Measurements from ENCODE around the gene WEE2. TPM values are rescaled to one million over a fixed set of nuclear protein-coding genes. Genes with fewer than 3 reads are reported as not detected.

The WEE2 gene
- total RNA-seq, 2 experiments from 2014 or later = not detected

DNA sequence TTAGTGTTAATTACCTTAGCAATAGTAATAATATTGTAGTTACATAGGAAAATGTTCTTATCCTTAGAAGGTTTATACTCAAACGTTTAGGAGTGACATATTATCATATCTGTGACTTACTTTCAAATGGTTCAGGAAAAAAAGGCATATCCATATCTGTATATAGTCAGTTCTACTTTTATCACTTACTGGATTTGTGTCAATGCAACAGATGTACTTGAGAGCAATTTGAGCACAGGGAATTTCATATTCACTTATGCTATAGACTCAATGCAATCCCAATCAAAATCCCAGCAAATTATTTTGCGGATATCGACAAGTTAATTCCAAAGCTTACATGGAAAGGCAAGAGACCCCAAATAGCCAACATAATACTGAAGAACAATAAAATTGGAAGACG, 16.2 kb upstream of the WEE2 start:
- peaks cover 5% of the 10 kb centered on the region for H3K36me3 Mint-ChIP-seq (ENCODE audit: low read depth)
- ATAC-seq = no peak
- peaks cover 17% of the 10 kb centered on the region for H3K4me1 Mint-ChIP-seq
- H3K4me3 Mint-ChIP-seq = no peak overlapping the region
- ChIA-PET POLR2A (no interaction called here), CTCF (no interaction called here)
- H3K9me3 Mint-ChIP-seq (ENCODE audit: low read depth) = no peaks in the 10 kb centered on the region
- intact Hi-C loops (cut with DNase I, micrococcal nuclease) = no loop called here
- DNase-seq = no peak
- no peak overlapping the region for H3K27ac Mint-ChIP-seq
- no peaks in the 10 kb centered on the region for H3K27me3 Mint-ChIP-seq

- no peaks in the 10 kb centered on the region for H3K27me3 Mint-ChIP-seq
- H3K9me3 Mint-ChIP-seq (ENCODE audit: low read depth) = no peaks in the 10 kb centered on the region
- ChIA-PET POLR2A (no interaction called here), CTCF (no interaction called here)
- DNase-seq (no peak), ATAC-seq (no peak)
- no peak overlapping the region for H3K27ac Mint-ChIP-seq
- intact Hi-C loops (cut with DNase I, micrococcal nuclease) = no loop called here
- H3K4me1 Mint-ChIP-seq = peaks cover 28% of the 10 kb centered on the region
- peaks cover 4% of the 10 kb centered on the region for H3K36me3 Mint-ChIP-seq (ENCODE audit: low read depth)
- H3K4me3 Mint-ChIP-seq = no peak overlapping the region
These were observed 15.1 kb upstream of the WEE2 start for GRCh38 chr7:141693082-141693481.

GRCh38 chr7:141695803-141696289, 12.3 kb upstream of the WEE2 start:
- Mint-ChIP-seq H3K27me3 (no peaks in the 10 kb centered on the region), H3K9me3 (ENCODE audit: low read depth) (no peaks in the 10 kb centered on the region), H3K27ac (no peak overlapping the region), H3K4me3 (no peak overlapping the region), H3K4me1 (peaks cover 54% of the 10 kb centered on the region), H3K36me3 (ENCODE audit: low read depth) (peaks cover 4% of the 10 kb centered on the region)
- ChIA-PET CTCF (interaction anchor here (0.9 kb wide), 1 partner anchor 42 kb away, joined by 4 read pairs; the partner anchor contains the start of gene SSBP1), POLR2A (no interaction called here)
- intact Hi-C loops (cut with DNase I, micrococcal nuclease) = no loop called here
- ATAC-seq = no peak
- DNase-seq = no peak

DNA sequence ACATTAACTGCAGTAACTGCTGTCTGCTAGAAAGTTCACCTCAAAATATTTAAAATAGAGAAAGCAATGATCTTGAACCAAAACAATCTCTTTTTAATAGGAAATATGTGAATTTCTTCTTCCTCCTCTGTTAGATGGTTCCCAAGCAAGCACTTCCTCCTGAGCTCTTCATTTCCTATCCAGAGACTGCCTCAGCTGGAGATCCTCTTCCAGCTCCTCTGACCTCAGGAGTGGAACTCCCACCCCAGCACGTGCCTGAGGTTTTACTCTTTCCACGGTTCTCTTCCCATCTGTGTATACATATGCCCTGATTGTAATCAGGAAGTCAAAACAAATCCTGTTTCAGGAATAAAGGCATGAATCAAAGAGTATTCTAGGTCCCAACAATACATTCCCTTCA, 11.8 kb upstream of the WEE2 start:
- Mint-ChIP-seq H3K4me1 (peaks cover 56% of the 10 kb centered on the region), H3K27ac (no peak overlapping the region), H3K4me3 (no peak overlapping the region), H3K36me3 (ENCODE audit: low read depth) (peaks cover 4% of the 10 kb centered on the region), H3K9me3 (ENCODE audit: low read depth) (no peaks in the 10 kb centered on the region), H3K27me3 (no peaks in the 10 kb centered on the region)
- ChIA-PET CTCF (interaction anchor here (0.9 kb wide), 1 partner anchor 41 kb away, joined by 4 read pairs; the partner anchor contains the start of gene SSBP1), POLR2A (no interaction called here)
- ATAC-seq (no peak), DNase-seq (no peak)
- intact Hi-C loops (cut with DNase I, micrococcal nuclease) = no loop called here

GRCh38 chr7:141697211-141697871, 10.8 kb upstream of the WEE2 start:
- DNase-seq (no peak), ATAC-seq (no peak)
- H3K36me3 Mint-ChIP-seq (ENCODE audit: low read depth) = peaks cover 4% of the 10 kb centered on the region
- CTCF ChIA-PET = no interaction called here
- intact Hi-C loops (cut with DNase I, micrococcal nuclease) = no loop called here
- no peaks in the 10 kb centered on the region for H3K9me3 Mint-ChIP-seq (ENCODE audit: low read depth)
- H3K27me3 Mint-ChIP-seq = no peaks in the 10 kb centered on the region
- POLR2A ChIA-PET = interaction anchor here (0.8 kb wide), 1 partner anchor 43 kb away, joined by 3 read pairs; no protein-coding TSS in a partner anchor
- H3K4me3 Mint-ChIP-seq = no peak overlapping the region
- H3K27ac Mint-ChIP-seq = no peak overlapping the region
- peaks cover 56% of the 10 kb centered on the region for H3K4me1 Mint-ChIP-seq

- DNase-seq (no peak), ATAC-seq (no peak)
- Mint-ChIP-seq H3K9me3 (ENCODE audit: low read depth) (no peaks in the 10 kb centered on the region), H3K4me3 (no peak overlapping the region), H3K36me3 (ENCODE audit: low read depth) (peaks cover 4% of the 10 kb centered on the region), H3K27ac (no peak overlapping the region), H3K4me1 (peaks cover 55% of the 10 kb centered on the region), H3K27me3 (no peaks in the 10 kb centered on the region)
- CTCF ChIA-PET = interaction anchor here (0.7 kb wide), 1 partner anchor 55 kb away, joined by 4 read pairs; no protein-coding TSS in a partner anchor
- intact Hi-C loops (cut with DNase I, micrococcal nuclease) = no loop called here
- POLR2A ChIA-PET = interaction anchor here (0.6 to 0.8 kb wide), 3 partner anchors 10 to 49 kb away, joined by 3 to 4 read pairs (median 4); partner anchors contain the start of gene WEE2
These were observed 9.7 kb upstream of the WEE2 start for GRCh38 chr7:141698247-141699015.

DNA sequence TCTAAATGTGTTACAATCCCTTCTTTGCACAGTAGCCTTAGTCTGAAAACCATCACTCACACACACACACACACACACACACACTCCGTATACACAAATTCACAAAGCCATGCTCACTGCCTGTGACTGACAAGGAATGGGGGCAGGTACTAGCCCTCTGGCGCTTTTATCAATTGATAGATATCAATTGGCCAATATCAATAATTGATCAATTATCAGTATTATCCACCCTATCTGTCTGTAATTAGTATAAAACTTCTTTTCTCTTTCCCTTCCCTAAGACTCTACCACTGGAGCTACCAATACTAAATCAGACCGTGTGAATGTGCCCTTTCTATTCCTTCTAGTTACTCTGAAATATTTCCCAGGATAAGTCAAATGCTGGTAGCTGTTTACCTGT, 8.3 kb upstream of the WEE2 start:
- peak overlapping the region; percentile 77 for H3K4me3 Mint-ChIP-seq
- intact Hi-C loops (cut with DNase I, micrococcal nuclease) = no loop called here
- no peak overlapping the region for H3K27ac Mint-ChIP-seq
- no peaks in the 10 kb centered on the region for H3K36me3 Mint-ChIP-seq (ENCODE audit: low read depth)
- DNase-seq = no peak
- ATAC-seq = no peak
- H3K27me3 Mint-ChIP-seq = no peaks in the 10 kb centered on the region
- ChIA-PET POLR2A (no interaction called here), CTCF (interaction anchor here (0.5 kb wide), 1 partner anchor 332 kb away, joined by 3 read pairs; no protein-coding TSS in a partner anchor)
- H3K4me1 Mint-ChIP-seq = peaks cover 50% of the 10 kb centered on the region
- no peaks in the 10 kb centered on the region for H3K9me3 Mint-ChIP-seq (ENCODE audit: low read depth)

GRCh38 chr7:141700296-141700847, 7.8 kb upstream of the WEE2 start:
- ChIA-PET CTCF (interaction anchor here (0.5 to 4.3 kb wide), 5 partner anchors 9 to 927 kb away, joined by 3 to 34 read pairs (median 4); partner anchors contain the start of gene SSBP1), POLR2A (no interaction called here)
- H3K27me3 Mint-ChIP-seq = no peaks in the 10 kb centered on the region
- DNase-seq = no peak
- intact Hi-C loops (cut with DNase I, micrococcal nuclease) = no loop called here
- no peaks in the 10 kb centered on the region for H3K36me3 Mint-ChIP-seq (ENCODE audit: low read depth)
- peak overlapping the region; percentile 74 for H3K27ac Mint-ChIP-seq
- H3K4me3 Mint-ChIP-seq = peak overlapping the region; percentile 77
- ATAC-seq = no peak
- peaks cover 50% of the 10 kb centered on the region for H3K4me1 Mint-ChIP-seq
- no peaks in the 10 kb centered on the region for H3K9me3 Mint-ChIP-seq (ENCODE audit: low read depth)

DNA sequence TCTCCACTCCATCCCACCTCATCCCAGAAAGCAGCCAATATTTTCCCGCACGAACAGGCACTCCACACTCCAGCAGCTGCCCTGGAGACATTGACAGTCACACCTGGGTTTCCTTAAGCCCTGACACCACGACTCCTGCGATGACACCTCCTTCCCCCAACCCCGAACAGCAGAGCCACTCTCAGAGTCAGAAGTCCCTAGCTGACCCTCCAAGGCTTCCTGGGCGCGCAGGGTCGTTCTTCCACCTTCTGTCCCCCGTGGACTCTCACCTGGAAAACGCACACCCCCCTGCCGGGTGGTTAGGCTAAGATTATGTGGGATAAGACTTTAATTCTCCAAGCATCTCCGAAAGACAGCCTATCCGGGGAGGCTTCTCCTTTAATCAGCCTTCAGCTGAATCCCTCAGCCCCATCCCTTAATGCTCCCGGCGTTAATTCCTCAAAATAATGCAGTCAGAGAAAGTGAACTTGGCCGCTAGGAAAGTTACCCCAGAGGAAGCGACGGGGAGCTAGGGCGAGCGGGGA, 7.2 kb upstream of the WEE2 start:
- Mint-ChIP-seq H3K27ac (peak overlapping the region; percentile 74), H3K27me3 (no peaks in the 10 kb centered on the region), H3K36me3 (ENCODE audit: low read depth) (no peaks in the 10 kb centered on the region), H3K4me1 (peaks cover 50% of the 10 kb centered on the region), H3K9me3 (ENCODE audit: low read depth) (no peaks in the 10 kb centered on the region), H3K4me3 (peak overlapping the region; percentile 77)
- ChIA-PET POLR2A (interaction anchor here (0.6 kb wide), 1 partner anchor 1969 kb away, joined by 5 read pairs; no protein-coding TSS in a partner anchor), CTCF (interaction anchor here (0.5 to 4.3 kb wide), 6 partner anchors 10 to 928 kb away, joined by 3 to 34 read pairs (median 4); partner anchors contain the start of gene SSBP1)
- ATAC-seq (no peak), DNase-seq (peak; percentile 33)
- intact Hi-C loops (cut with DNase I, micrococcal nuclease) = loop anchor here (1.0 kb wide), 2 partner anchors 37 to 150 kb away; partner anchors contain the start of genes AGK (in 1 of the 2) and SSBP1 (in 1 of the 2)

- DNase-seq (peak; percentile 82), ATAC-seq (peak; percentile 84)
- peak overlapping the region; percentile 56 for H3K27ac Mint-ChIP-seq
- POLR2A ChIA-PET = interaction anchor here (0.6 kb wide), 1 partner anchor 1969 kb away, joined by 5 read pairs; no protein-coding TSS in a partner anchor
- peak overlapping the region; percentile 77 for H3K4me3 Mint-ChIP-seq
- H3K27me3 Mint-ChIP-seq = no peaks in the 10 kb centered on the region
- H3K36me3 Mint-ChIP-seq (ENCODE audit: low read depth) = no peaks in the 10 kb centered on the region
- no peaks in the 10 kb centered on the region for H3K9me3 Mint-ChIP-seq (ENCODE audit: low read depth)
- peaks cover 47% of the 10 kb centered on the region for H3K4me1 Mint-ChIP-seq
- intact Hi-C loops (cut with DNase I, micrococcal nuclease) = loop anchor here (1.0 kb wide), 3 partner anchors 37 to 150 kb away; partner anchors contain the start of genes SSBP1 (in 2 of the 2) and AGK (in 1 of the 2)
- CTCF ChIA-PET = interaction anchor here (0.9 to 4.3 kb wide), 3 partner anchors 17 to 154 kb away, joined by 3 to 34 read pairs (median 4); partner anchors contain the start of gene SSBP1
These were observed 6.6 kb upstream of the WEE2 start for GRCh38 chr7:141701489-141702046.

Measured in activated CD4-positive, alpha-beta T cell treated with anti-CD3 and anti-CD28 coated beads for 36 hours (primary cell).